HG02571 (cell line): ENCODE data around the gene PPP1R1A.
A peak's percentile ranks its signal among the peaks of the same experiment; 100 is the strongest.

Experiments
- ATAC-seq: cut with Tn5 transposase; IDR thresholded peaks from one replicate; pipeline ENCODE4 v1.9.1; 2021; ENCODE audit warnings: mild to moderate bottlenecking, moderate library complexity; ENCODE audit not compliant: unreplicated experiment

The PPP1R1A gene

GRCh38 chr12:54603872-54604271, 15.4 kb upstream of the PPP1R1A start:
- no peak for ATAC-seq

- peak; percentile 80 for ATAC-seq
These were observed 14.8 kb upstream of the PPP1R1A start for GRCh38 chr12:54603173-54603814.

GRCh38 chr12:54602661-54603060, 14.2 kb upstream of the PPP1R1A start:
- ATAC-seq, result no peak

GRCh38 chr12:54601841-54602240, 13.4 kb upstream of the PPP1R1A start:
- ATAC-seq, result no peak

GRCh38 chr12:54598970-54599369, 10.5 kb upstream of the PPP1R1A start:
- ATAC-seq, result no peak

- ATAC-seq, result no peak
These were observed 8.1 kb upstream of the PPP1R1A start for GRCh38 chr12:54596526-54596946.

- no peak for ATAC-seq
These were observed 7.0 kb upstream of the PPP1R1A start for GRCh38 chr12:54595471-54595870.

- ATAC-seq, result no peak
These were observed 5.3 kb upstream of the PPP1R1A start for GRCh38 chr12:54593725-54594124.

GRCh38 chr12:54593135-54593534, 4.7 kb upstream of the PPP1R1A start:
- no peak for ATAC-seq

- no peak for ATAC-seq
These were observed 3.9 kb upstream of the PPP1R1A start for GRCh38 chr12:54592316-54592715.

GRCh38 chr12:54590978-54591591, 2.6 kb upstream of the PPP1R1A start:
- no peak for ATAC-seq

GRCh38 chr12:54589964-54590363, 1.5 kb upstream of the PPP1R1A start:
- no peak for ATAC-seq

- no peak for ATAC-seq
These were observed 420 bp upstream of the PPP1R1A start for GRCh38 chr12:54588890-54589267.

- no peak for ATAC-seq
These were observed 1.1 kb downstream of the PPP1R1A start for GRCh38 chr12:54587315-54587873.

GRCh38 chr12:54586620-54587019, 1.8 kb downstream of the PPP1R1A start:
- ATAC-seq, result no peak

- no peak for ATAC-seq
These were observed 3.2 kb downstream of the PPP1R1A start for GRCh38 chr12:54585243-54585642.

GRCh38 chr12:54584128-54584527, 4.3 kb downstream of the PPP1R1A start:
- no peak for ATAC-seq

GRCh38 chr12:54583726-54584125, 4.7 kb downstream of the PPP1R1A start:
- no peak for ATAC-seq

- ATAC-seq, result no peak
These were observed 7.0 kb downstream of the PPP1R1A start for GRCh38 chr12:54581412-54581811.

- peak; percentile 90 for ATAC-seq
These were observed 8.6 kb downstream of the PPP1R1A start for GRCh38 chr12:54579696-54580333.

GRCh38 chr12:54579258-54579657, 9.2 kb downstream of the PPP1R1A start:
- no peak for ATAC-seq

GRCh38 chr12:54578778-54579177, 9.7 kb downstream of the PPP1R1A start:
- no peak for ATAC-seq
